Measurements from ENCODE around the gene HSDL2. TPM values are rescaled to one million over a fixed set of nuclear protein-coding genes. Genes with fewer than 3 reads are reported as not detected.

The HSDL2 gene
- total RNA-seq, 4 donors from 2014 or later = 43.0 to 66.5 (median 60.9) TPM

DNA sequence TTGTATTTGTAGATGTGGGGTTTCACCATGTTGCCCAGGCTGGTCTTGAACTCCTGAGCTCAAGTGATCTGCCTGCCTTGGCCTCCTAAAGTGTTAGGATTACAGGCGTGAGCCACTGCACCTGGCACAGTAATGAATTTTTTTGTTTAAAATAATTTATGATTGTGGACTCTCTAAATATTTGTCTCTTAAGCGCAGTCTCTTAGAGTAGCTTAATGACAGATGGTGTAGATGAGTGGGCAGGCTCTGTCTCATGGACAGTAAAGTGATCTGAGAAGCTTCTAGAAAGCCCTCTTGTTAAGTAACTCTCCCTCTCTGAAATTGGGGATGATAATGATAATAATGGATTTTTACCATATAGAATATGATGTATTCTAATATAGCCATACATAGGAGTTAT is 59.3 kb downstream of the HSDL2 start:
- Histone ChIP-seq H3K36me3 (peaks cover 0 to 37% of the 10 kb centered on the region in 2 donors), H3K4me3 (no peak overlapping the region), H3K9me3 (no peaks in the 10 kb centered on the region), H3K27ac (no peak overlapping the region), H3K4me1 (no peaks in the 10 kb centered on the region), H3K27me3 (no peaks in the 10 kb centered on the region)
- 94 to 100% methylated on average over 2 of the region's 2 CpGs for WGBS, 2 donors (ENCODE audit: low coverage in 1 of 2)
- no peak for ATAC-seq
- TF ChIP-seq POLR2A (IDR thresholded peaks at IDR 0.05) (no peak), EP300 (IDR thresholded peaks at IDR 0.05) (no peak), POLR2AphosphoS5 (IDR thresholded peaks at IDR 0.05) (no peak)
- TF ChIP-seq, protein P1, sequence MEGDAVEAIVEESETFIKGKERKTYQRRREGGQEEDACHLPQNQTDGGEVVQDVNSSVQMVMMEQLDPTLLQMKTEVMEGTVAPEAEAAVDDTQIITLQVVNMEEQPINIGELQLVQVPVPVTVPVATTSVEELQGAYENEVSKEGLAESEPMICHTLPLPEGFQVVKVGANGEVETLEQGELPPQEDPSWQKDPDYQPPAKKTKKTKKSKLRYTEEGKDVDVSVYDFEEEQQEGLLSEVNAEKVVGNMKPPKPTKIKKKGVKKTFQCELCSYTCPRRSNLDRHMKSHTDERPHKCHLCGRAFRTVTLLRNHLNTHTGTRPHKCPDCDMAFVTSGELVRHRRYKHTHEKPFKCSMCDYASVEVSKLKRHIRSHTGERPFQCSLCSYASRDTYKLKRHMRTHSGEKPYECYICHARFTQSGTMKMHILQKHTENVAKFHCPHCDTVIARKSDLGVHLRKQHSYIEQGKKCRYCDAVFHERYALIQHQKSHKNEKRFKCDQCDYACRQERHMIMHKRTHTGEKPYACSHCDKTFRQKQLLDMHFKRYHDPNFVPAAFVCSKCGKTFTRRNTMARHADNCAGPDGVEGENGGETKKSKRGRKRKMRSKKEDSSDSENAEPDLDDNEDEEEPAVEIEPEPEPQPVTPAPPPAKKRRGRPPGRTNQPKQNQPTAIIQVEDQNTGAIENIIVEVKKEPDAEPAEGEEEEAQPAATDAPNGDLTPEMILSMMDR (IDR thresholded peaks at IDR 0.05) = no peak

- H3K9me3 ChIP-seq = no peaks in the 10 kb centered on the region
- no peak overlapping the region for H3K4me3 ChIP-seq
- peaks cover 0 to 42% of the 10 kb centered on the region in 2 donors for H3K36me3 ChIP-seq
- no peak overlapping the region for H3K27ac ChIP-seq
- no peaks in the 10 kb centered on the region for H3K27me3 ChIP-seq
- WGBS, 2 donors (ENCODE audit: low coverage in 1 of 2) = 89 to 100% methylated on average over 2 of the region's 2 CpGs
- no peak for ATAC-seq
- H3K4me1 ChIP-seq = no peaks in the 10 kb centered on the region
- TF ChIP-seq EP300 (IDR thresholded peaks at IDR 0.05) (no peak), POLR2AphosphoS5 (IDR thresholded peaks at IDR 0.05) (no peak)
Measured at GRCh38 chr9:112439825-112440224, 59.9 kb downstream of the HSDL2 start.

- no peak overlapping the region for H3K27ac ChIP-seq
- H3K9me3 ChIP-seq = no peaks in the 10 kb centered on the region
- H3K36me3 ChIP-seq = peaks cover 0 to 48% of the 10 kb centered on the region in 2 donors
- TF ChIP-seq POLR2A (IDR thresholded peaks at IDR 0.05) (no peak), POLR2AphosphoS5 (IDR thresholded peaks at IDR 0.05) (no peak), EP300 (IDR thresholded peaks at IDR 0.05) (no peak)
- TF ChIP-seq, protein P1 (IDR thresholded peaks at IDR 0.05) = peak in 2 of 4 experiments; percentile 32 to 45
- no peak overlapping the region for H3K4me3 ChIP-seq
- H3K4me1 ChIP-seq = peaks cover 0 to 18% (median 0%) of the 10 kb centered on the region in 3 donors
- no peaks in the 10 kb centered on the region for H3K27me3 ChIP-seq
- ATAC-seq = no peak
Measured at GRCh38 chr9:112443200-112443599, 63.3 kb downstream of the HSDL2 start.

GRCh38 chr9:112443636-112444035 is 63.7 kb downstream of the HSDL2 start:
- H3K36me3 ChIP-seq = peaks cover 0 to 46% of the 10 kb centered on the region in 2 donors
- 89 to 100% methylated on average over 1 of the region's 1 CpG for WGBS, 2 donors (ENCODE audit: low coverage in 1 of 2)
- no peaks in the 10 kb centered on the region for H3K9me3 ChIP-seq
- no peak for ATAC-seq
- no peak overlapping the region for H3K4me3 ChIP-seq
- TF ChIP-seq EP300 (IDR thresholded peaks at IDR 0.05) (no peak), POLR2AphosphoS5 (IDR thresholded peaks at IDR 0.05) (no peak), POLR2A (IDR thresholded peaks at IDR 0.05) (no peak)
- TF ChIP-seq, protein P1 (IDR thresholded peaks at IDR 0.05) = no peak
- no peaks in the 10 kb centered on the region for H3K27me3 ChIP-seq
- H3K27ac ChIP-seq = no peak overlapping the region
- H3K4me1 ChIP-seq = peaks cover 0 to 18% (median 0%) of the 10 kb centered on the region in 3 donors

- Histone ChIP-seq H3K36me3 (peaks cover 0 to 33% of the 10 kb centered on the region in 2 donors), H3K4me3 (no peak overlapping the region), H3K4me1 (peaks cover 0 to 18% (median 0%) of the 10 kb centered on the region in 3 donors), H3K27me3 (no peaks in the 10 kb centered on the region), H3K9me3 (no peaks in the 10 kb centered on the region), H3K27ac (no peak overlapping the region)
- WGBS, 2 donors (ENCODE audit: low coverage in 1 of 2) = 13 to 24% methylated on average over 1 of the region's 1 CpG
- TF ChIP-seq, protein P1 (IDR thresholded peaks at IDR 0.05) = no peak
- TF ChIP-seq POLR2A (IDR thresholded peaks at IDR 0.05) (no peak), EP300 (IDR thresholded peaks at IDR 0.05) (no peak), POLR2AphosphoS5 (IDR thresholded peaks at IDR 0.05) (no peak)
- ATAC-seq = no peak
Measured at GRCh38 chr9:112445196-112445595, 65.3 kb downstream of the HSDL2 start.

All from gastroesophageal sphincter (tissue), 4 donors.